Smooth muscle cell (in vitro differentiated cells): ENCODE data around the gene ADD1. TPM values are rescaled to one million over a fixed set of nuclear protein-coding genes. Genes with fewer than 3 reads are reported as not detected.
"Not testable (repeated sequence)": the region's sequence is repeated elsewhere in the genome, so short reads cannot be mapped to it uniquely, and the experiment has no call there.

Experiments used
- DNase-seq: peaks from one replicate; lab custom pipeline; 2025; ENCODE audit not compliant: unreplicated experiment; lab: John Stamatoyannopoulos, UW
- H2AFZ ChIP-seq: fragments of 200-600 bp; sonication (generic); 2 replicates; pipeline ENCODE4 v1.6.0; 2016; ENCODE audit warnings: antibody characterized with exemption, low read depth, mild to moderate bottlenecking
- H3F3A ChIP-seq: fragments of 200-600 bp; sonication (generic); 2 replicates; pipeline ENCODE4 v1.6.0; 2017; ENCODE audit warnings: antibody characterized with exemption, low read depth
- H3K27ac ChIP-seq: fragments of 200-600 bp; sonication (generic); 2 replicates; pipeline ENCODE4 v1.5.1; 2016; ENCODE audit warnings: low read depth, mild to moderate bottlenecking
- H3K27me3 ChIP-seq: fragments of 200-600 bp; sonication (generic); 2 replicates; pipeline ENCODE4 v1.6.1; 2016; ENCODE audit warnings: low read depth, mild to moderate bottlenecking
- H3K36me3 ChIP-seq: fragments of 200-600 bp; sonication (generic); 2 replicates; pipeline ENCODE4 v1.5.1; 2016; ENCODE audit warnings: low read depth
- H3K4me1 ChIP-seq: fragments of 200-600 bp; sonication (generic); 2 replicates; pipeline ENCODE4 v1.5.1; 2016; ENCODE audit warnings: low read depth
- H3K4me2 ChIP-seq: fragments of 200-600 bp; sonication (generic); 2 replicates; pipeline ENCODE4 v1.6.0; 2016; ENCODE audit warnings: mild to moderate bottlenecking
- H3K4me3 ChIP-seq: fragments of 200-600 bp; sonication (generic); 2 replicates; pipeline ENCODE4 v1.5.1; 2016; ENCODE audit warnings: mild to moderate bottlenecking
- H3K79me2 ChIP-seq: fragments of 200-600 bp; sonication (generic); 2 replicates; pipeline ENCODE4 v1.6.0; 2016; ENCODE audit warnings: low read depth, mild to moderate bottlenecking
- H3K9ac ChIP-seq: fragments of 200-600 bp; sonication (generic); 2 replicates; pipeline ENCODE4 v1.6.0; 2016; ENCODE audit warnings: low read depth
- H3K9me3 ChIP-seq: fragments of 200-600 bp; sonication (generic); replicated peaks from 2 replicates; pipeline ENCODE4 v1.5.1; 2016; ENCODE audit warnings: low read depth
- H4K20me1 ChIP-seq: fragments of 200-600 bp; sonication (generic); 2 replicates; pipeline ENCODE4 v1.6.0; 2016; ENCODE audit warnings: low read depth
- CTCF ChIP-seq: fragments of 200-600 bp; sonication (generic); IDR thresholded peaks from 2 replicates; pipeline ENCODE4 v1.5.1; 2017; ENCODE audit warnings: borderline replicate concordance, mild to moderate bottlenecking, antibody characterized with exemption; ENCODE audit not compliant: insufficient read depth, poor library complexity, severe bottlenecking
- WGBS: methylation state at CpG from one replicate; pipeline ENCODE4 v1.1.7; 2016; ENCODE audit warnings: low lambda C conversion rate; 5-methylcytosine and 5-hydroxymethylcytosine counted together
- polyA plus RNA-seq: library from polyadenylated mRNA; unstranded; fragments of >200 nt; fragmentation: Nextera tagmentation; extraction: Ambion mirVana; gene quantifications from 2 replicates; pipeline ENCODE4 v1.2.1, GENCODE V29; 2016
- total RNA-seq: library from RNA; depleted of rRNA; stranded (reverse); fragments of >200 nt; gene quantifications from 2 replicates; pipeline ENCODE4 v1.2.3, GENCODE V29; 2014

ADD1 gene
- total and polyA plus RNA-seq, 2 experiments from 2014 or later: 109 to 175 TPM

- no peak overlapping the region for H3K4me2 ChIP-seq
- H3K36me3 ChIP-seq: peaks cover 5% of the 10 kb centered on the region
- H3K27me3 ChIP-seq: no peaks in the 10 kb centered on the region
- TF ChIP-seq CTCF: no peak
- no peak overlapping the region for H3K9ac ChIP-seq
- H3K9me3 ChIP-seq: no peaks in the 10 kb centered on the region
- H3K4me1 ChIP-seq: no peaks in the 10 kb centered on the region
- no peaks in the 10 kb centered on the region for H3K79me2 ChIP-seq
- 97% methylated on average over 30 of the region's 30 CpGs for WGBS
- no peak overlapping the region for H3K4me3 ChIP-seq
- H3K27ac ChIP-seq: no peak overlapping the region
- no peak overlapping the region for H2AFZ ChIP-seq
- peaks cover 9% of the 10 kb centered on the region for H4K20me1 ChIP-seq
- no peaks in the 10 kb centered on the region for H3F3A ChIP-seq
- no peak for DNase-seq
Measured at GRCh38 chr4:2944586-2945526, 101.2 kb downstream of the ADD1 start.

- WGBS: 97% methylated on average over 22 of the region's 30 CpGs
- not testable (repeated sequence) for H3K9me3 ChIP-seq, H3K9ac ChIP-seq, H3K4me1 ChIP-seq, H2AFZ ChIP-seq, H3K4me2 ChIP-seq, H3K27ac ChIP-seq, H4K20me1 ChIP-seq, H3K79me2 ChIP-seq, DNase-seq, H3K27me3 ChIP-seq, H3K4me3 ChIP-seq, H3F3A ChIP-seq
- peaks cover 16% of the 10 kb centered on the region for H3K36me3 ChIP-seq
Measured at GRCh38 chr4:2945619-2946604, 102.3 kb downstream of the ADD1 start.

DNA sequence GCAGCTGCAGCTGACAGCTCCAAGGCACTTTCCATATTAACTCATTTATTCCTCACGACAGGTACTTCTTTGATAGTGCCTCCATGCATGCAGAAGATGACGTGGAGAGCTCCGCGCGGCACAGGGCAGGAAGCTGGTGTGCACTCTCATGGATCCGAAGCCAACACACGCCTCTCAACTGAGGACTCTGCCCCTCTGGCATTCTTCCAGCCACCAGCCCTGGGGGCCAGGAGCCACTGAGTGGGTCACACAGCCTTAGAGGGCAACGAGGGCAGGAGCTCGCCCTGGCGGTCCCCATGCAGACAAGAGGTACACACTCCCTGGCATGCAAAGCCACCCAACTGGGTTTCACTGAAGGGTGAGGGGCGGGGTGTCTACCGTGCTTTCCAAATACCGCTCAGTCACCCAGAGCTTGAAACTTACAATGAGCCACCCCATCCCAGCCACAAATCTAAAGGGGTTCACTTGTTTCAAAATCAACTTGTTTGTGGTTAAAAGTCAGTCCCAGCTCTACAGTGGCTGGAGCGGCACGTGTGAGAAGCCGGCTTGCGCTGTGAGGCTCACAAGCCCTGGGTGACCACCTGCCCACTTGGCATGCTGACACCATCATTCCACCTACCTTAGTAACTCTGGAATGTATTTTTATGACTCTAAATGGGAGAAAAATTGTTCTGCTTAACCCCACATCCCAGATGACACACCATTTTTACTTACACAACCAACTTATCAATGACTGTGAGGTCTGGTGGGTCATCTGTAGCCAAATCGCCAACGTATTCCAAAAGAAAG lies 103.4 kb downstream of the ADD1 start:
- Histone ChIP-seq H3K27me3 (no peaks in the 10 kb centered on the region), H3K9me3 (no peaks in the 10 kb centered on the region), H2AFZ (no peak overlapping the region), H3K4me2 (no peak overlapping the region), H3K9ac (no peak overlapping the region), H4K20me1 (peaks cover 9% of the 10 kb centered on the region), H3K4me3 (no peak overlapping the region), H3K27ac (no peak overlapping the region), H3K79me2 (no peaks in the 10 kb centered on the region), H3K4me1 (no peaks in the 10 kb centered on the region), H3F3A (no peaks in the 10 kb centered on the region), H3K36me3 (peaks cover 19% of the 10 kb centered on the region)
- WGBS: 98% methylated on average over 19 of the region's 19 CpGs
- no peak for TF ChIP-seq CTCF
- no peak for DNase-seq
